Calu3 (cell line): ENCODE data around the gene ADGRG7. TPM values are rescaled to one million over a fixed set of nuclear protein-coding genes. Genes with fewer than 3 reads are reported as not detected.

Experiments used
- BruUV-seq: library from RNA; stranded (reverse); fragments of 400-500 nt; replicated peaks from 2 replicates; lab custom pipeline; 2021; lab: Mats Ljungman, UMichigan
- CTCF ChIA-PET: fragments of 300-600 bp; sonication (Branson Sonifier 250); formaldehyde crosslinking; loops from one replicate; lab custom pipeline; 2022; ENCODE audit warnings: antibody characterized with exemption; lab: Charles Lee
- DNase-seq: peaks from one replicate; pipeline ENCODE4 v3.0.0; 2022
- H3K27ac Mint-ChIP-seq: one replicate; pipeline ENCODE4 v1.8.0; 2022; ENCODE audit warnings: mixed read lengths; ENCODE audit not compliant: unreplicated experiment
- H3K27me3 Mint-ChIP-seq: one replicate; pipeline ENCODE4 v1.8.0; 2022; ENCODE audit warnings: mixed read lengths; ENCODE audit not compliant: unreplicated experiment
- H3K36me3 Mint-ChIP-seq: one replicate; pipeline ENCODE4 v1.8.0; 2022; ENCODE audit warnings: mild to moderate bottlenecking, moderate library complexity, mixed read lengths; ENCODE audit not compliant: insufficient read depth, unreplicated experiment
- H3K4me1 Mint-ChIP-seq: one replicate; pipeline ENCODE4 v1.8.0; 2022; ENCODE audit warnings: mild to moderate bottlenecking, low read depth, mixed read lengths; ENCODE audit not compliant: unreplicated experiment
- H3K4me3 Mint-ChIP-seq: one replicate; pipeline ENCODE4 v1.8.0; 2022; ENCODE audit warnings: mild to moderate bottlenecking, low read depth, moderate library complexity, mixed read lengths; ENCODE audit not compliant: unreplicated experiment
- H3K9me3 Mint-ChIP-seq: one replicate; pipeline ENCODE4 v1.8.0; 2022; ENCODE audit warnings: low read depth, mixed read lengths; ENCODE audit not compliant: unreplicated experiment
- intact Hi-C: fragments of 100-400 bp; cut with micrococcal nuclease; formaldehyde crosslinking; loops from one replicate; pipeline ENCODE4 v1.10.0; 2022; ENCODE audit not compliant: unreplicated experiment
- total RNA-seq: library from RNA; stranded (reverse); gene quantifications from 2 replicates; pipeline ENCODE4 v1.2.3, GENCODE V29; 2022
- TF ChIP-seq, protein P1 (sequence below): fragments of 200-600 bp; IDR thresholded peaks from one replicate; pipeline ENCODE4 v1.8.0; 2022; ENCODE audit warnings: antibody characterized with exemption; ENCODE audit not compliant: unreplicated experiment

ADGRG7 gene
- total RNA-seq, 1 experiment from 2014 or later, result 1.2 TPM

DNA sequence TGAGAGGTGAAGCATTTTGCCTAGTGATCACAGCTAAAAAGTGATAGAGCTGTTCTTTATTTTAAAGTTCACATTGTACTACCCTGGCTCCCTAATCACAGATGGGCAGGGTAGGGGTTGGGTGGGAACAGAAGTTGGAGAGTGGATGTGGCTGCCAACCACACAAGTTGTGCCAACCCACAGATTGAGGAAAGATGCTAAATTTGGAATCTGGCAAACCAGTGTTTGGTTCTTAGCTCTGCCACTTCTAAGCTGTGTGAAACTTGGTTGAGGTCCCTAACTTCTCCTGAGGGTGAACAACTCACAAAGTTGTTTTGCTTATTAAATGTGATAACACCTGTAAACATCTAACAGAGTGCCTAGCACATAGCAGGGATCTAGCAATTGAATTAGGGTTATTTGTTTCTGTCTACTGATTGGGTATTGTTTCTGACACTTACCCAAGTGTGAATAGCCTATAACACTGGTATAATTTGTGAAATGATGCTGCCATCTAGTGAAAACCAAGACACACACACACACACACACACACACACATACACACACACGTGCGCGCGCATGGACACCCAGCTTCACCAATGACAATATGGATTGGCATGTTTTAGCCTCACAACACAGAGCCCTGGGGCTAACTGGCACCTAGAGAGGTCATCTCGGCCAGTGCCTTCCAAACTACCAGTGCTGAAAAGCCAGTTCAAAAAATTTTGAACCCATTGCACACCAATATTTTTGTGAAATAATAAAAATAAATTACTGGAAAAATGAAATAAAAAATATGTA, 25.3 kb downstream of the ADGRG7 start:
- DNase-seq, result peak; percentile 83
- CTCF ChIA-PET, result interaction anchor here (0.6 to 2.7 kb wide), 13 partner anchors 19 to 624 kb away, joined by 3 to 47 read pairs (median 4); partner anchors contain the start of gene LNP1
- H3K4me3 Mint-ChIP-seq, result peak overlapping the region; percentile 48
- peak overlapping the region; percentile 88 for H3K27ac Mint-ChIP-seq
- peaks cover 10% of the 10 kb centered on the region for H3K36me3 Mint-ChIP-seq
- H3K4me1 Mint-ChIP-seq, result peaks cover 39% of the 10 kb centered on the region
- intact Hi-C loops, result loop anchor here (1.0 to 2.0 kb wide), 3 partner anchors 32 to 171 kb away; no protein-coding TSS in a partner anchor
- TF ChIP-seq, protein P1, sequence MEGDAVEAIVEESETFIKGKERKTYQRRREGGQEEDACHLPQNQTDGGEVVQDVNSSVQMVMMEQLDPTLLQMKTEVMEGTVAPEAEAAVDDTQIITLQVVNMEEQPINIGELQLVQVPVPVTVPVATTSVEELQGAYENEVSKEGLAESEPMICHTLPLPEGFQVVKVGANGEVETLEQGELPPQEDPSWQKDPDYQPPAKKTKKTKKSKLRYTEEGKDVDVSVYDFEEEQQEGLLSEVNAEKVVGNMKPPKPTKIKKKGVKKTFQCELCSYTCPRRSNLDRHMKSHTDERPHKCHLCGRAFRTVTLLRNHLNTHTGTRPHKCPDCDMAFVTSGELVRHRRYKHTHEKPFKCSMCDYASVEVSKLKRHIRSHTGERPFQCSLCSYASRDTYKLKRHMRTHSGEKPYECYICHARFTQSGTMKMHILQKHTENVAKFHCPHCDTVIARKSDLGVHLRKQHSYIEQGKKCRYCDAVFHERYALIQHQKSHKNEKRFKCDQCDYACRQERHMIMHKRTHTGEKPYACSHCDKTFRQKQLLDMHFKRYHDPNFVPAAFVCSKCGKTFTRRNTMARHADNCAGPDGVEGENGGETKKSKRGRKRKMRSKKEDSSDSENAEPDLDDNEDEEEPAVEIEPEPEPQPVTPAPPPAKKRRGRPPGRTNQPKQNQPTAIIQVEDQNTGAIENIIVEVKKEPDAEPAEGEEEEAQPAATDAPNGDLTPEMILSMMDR, result no peak
- BruUV-seq, result no TSS peak
- no peaks in the 10 kb centered on the region for H3K27me3 Mint-ChIP-seq
- H3K9me3 Mint-ChIP-seq, result no peaks in the 10 kb centered on the region

DNA sequence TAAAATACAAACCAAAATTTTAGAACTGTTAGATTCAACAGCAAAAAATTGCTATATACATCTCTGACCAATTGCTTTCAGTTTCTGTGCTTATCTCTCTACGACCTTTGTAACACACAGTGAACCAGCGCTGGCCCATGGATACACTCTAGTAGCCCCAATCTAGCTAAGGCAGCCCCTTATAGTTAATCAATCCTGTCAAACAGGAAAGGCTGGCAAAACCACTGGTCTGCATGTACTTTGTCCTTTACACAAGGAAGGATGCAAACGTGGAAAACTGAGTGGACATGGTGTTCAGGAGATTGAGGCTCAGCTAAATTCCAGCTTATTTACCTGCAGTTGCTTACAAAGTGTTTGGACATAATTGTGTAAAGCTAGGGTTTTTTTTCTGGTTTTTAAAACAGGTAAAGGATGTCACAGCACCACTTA, 25.9 kb downstream of the ADGRG7 start:
- H3K9me3 Mint-ChIP-seq, result no peaks in the 10 kb centered on the region
- intact Hi-C loops, result loop anchor here (1.0 to 2.0 kb wide), 3 partner anchors 32 to 172 kb away; no protein-coding TSS in a partner anchor
- no peaks in the 10 kb centered on the region for H3K27me3 Mint-ChIP-seq
- peak; percentile 71 for DNase-seq
- peaks cover 10% of the 10 kb centered on the region for H3K36me3 Mint-ChIP-seq
- peak overlapping the region; percentile 88 for H3K27ac Mint-ChIP-seq
- H3K4me3 Mint-ChIP-seq, result peak overlapping the region; percentile 48
- TF ChIP-seq, protein P1, result no peak
- CTCF ChIA-PET, result interaction anchor here (0.6 to 2.7 kb wide), 12 partner anchors 21 to 435 kb away, joined by 3 to 47 read pairs (median 4); partner anchors contain the start of gene LNP1
- no TSS peak for BruUV-seq
- peaks cover 39% of the 10 kb centered on the region for H3K4me1 Mint-ChIP-seq

DNA sequence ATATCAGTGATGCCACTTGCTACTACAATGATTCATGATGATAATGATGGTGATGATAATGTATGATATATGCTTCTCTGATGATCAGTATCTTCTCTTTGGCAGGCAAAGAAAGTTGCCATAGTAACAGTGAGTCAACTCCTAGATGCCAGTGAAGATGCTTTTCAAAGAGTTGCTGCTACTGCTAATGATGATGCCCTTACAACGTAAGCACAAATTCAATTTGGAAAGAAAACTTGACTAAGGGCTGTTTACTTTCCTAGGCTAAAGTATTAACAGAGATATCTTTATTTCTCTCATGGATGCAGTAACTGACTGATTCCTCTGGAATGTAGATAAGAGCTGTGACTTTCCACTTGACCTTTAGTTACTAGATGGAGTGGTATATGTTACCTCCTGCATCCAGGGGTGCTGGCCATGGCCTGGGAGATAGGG, 27.8 kb downstream of the ADGRG7 start:
- TF ChIP-seq, protein P1, result no peak
- Mint-ChIP-seq H3K27ac (no peak overlapping the region), H3K36me3 (peaks cover 19% of the 10 kb centered on the region), H3K4me3 (no peak overlapping the region), H3K4me1 (peaks cover 50% of the 10 kb centered on the region), H3K9me3 (no peaks in the 10 kb centered on the region), H3K27me3 (no peaks in the 10 kb centered on the region)
- DNase-seq, result no peak
- BruUV-seq, result no TSS peak
- CTCF ChIA-PET, result interaction anchor here (0.5 kb wide), 1 partner anchor 233 kb away, joined by 3 read pairs; no protein-coding TSS in a partner anchor
- intact Hi-C loops, result no loop called here

DNA sequence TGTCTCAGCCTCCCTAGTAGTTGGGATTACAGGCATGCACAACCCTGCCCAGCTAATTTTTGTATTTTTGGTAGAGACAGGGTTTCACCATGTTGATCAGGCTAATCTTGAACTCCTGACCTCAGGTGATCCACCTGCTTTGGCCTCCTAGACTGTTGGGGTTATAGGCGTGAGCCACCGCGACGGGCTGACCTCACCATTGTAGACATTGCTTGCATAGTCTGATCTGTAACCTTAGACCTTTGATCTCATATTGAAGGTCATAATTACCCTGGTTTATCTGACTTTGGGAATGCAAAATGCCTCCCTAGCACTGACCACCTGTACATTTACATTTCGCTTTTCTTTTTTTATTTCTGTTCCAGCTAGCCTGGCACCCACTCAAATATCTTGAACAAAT, 31.2 kb downstream of the ADGRG7 start:
- CTCF ChIA-PET, result interaction anchor here (1.1 kb wide), 1 partner anchor 178 kb away, joined by 3 read pairs; no protein-coding TSS in a partner anchor
- Mint-ChIP-seq H3K9me3 (no peaks in the 10 kb centered on the region), H3K36me3 (peaks cover 9% of the 10 kb centered on the region), H3K4me3 (peak overlapping the region; percentile 45), H3K4me1 (peaks cover 41% of the 10 kb centered on the region), H3K27me3 (no peaks in the 10 kb centered on the region), H3K27ac (peak overlapping the region; percentile 76)
- no TSS peak for BruUV-seq
- TF ChIP-seq, protein P1, result no peak
- intact Hi-C loops, result no loop called here
- DNase-seq, result no peak
